Cardiac muscle cell (in vitro differentiated cells and primary cell): Measurements from ENCODE around the gene TNFRSF11A. TPM values are rescaled to one million over a fixed set of nuclear protein-coding genes. Genes with fewer than 3 reads are reported as not detected.

ENCODE experiments used
- DNase-seq, 2 donors: peaks; one replicate each; pipeline versions ENCODE4 v3.0.0 to v3.0.0-alpha.2; 2010 to 2017; ENCODE audit warnings: low read depth in 1 of 2, low spot score in 1 of 2
- H3K27ac ChIP-seq: fragments of 200-600 bp; sonication (generic); 2 replicates; pipeline ENCODE4 v1.5.1; 2016
- H3K27me3 ChIP-seq: fragments of 200-600 bp; sonication (generic); 2 replicates; pipeline ENCODE4 v1.6.0; 2016; ENCODE audit warnings: control low read depth
- H3K36me3 ChIP-seq: fragments of 200-600 bp; sonication (generic); 2 replicates; pipeline ENCODE4 v1.5.1; 2016; ENCODE audit warnings: control low read depth
- H3K4me1 ChIP-seq: fragments of 200-600 bp; sonication (generic); 2 replicates; pipeline ENCODE4 v1.8.1; 2017; ENCODE audit warnings: low read depth, mild to moderate bottlenecking, mixed run types
- H3K4me3 ChIP-seq: fragments of 200-600 bp; sonication (generic); 2 replicates; pipeline ENCODE4 v1.5.1; 2016; ENCODE audit warnings: mild to moderate bottlenecking
- H3K9me3 ChIP-seq: fragments of 200-600 bp; sonication (generic); 2 replicates; pipeline ENCODE4 v1.5.1; 2017; ENCODE audit warnings: low read depth, mild to moderate bottlenecking, control low read depth
- polyA plus RNA-seq: library from polyadenylated mRNA; unstranded; fragments of >200 nt; fragmentation: Nextera tagmentation; extraction: Ambion mirVana; gene quantifications from 2 replicates; pipeline ENCODE4 v1.2.1, GENCODE V29; 2016
- total RNA-seq: library from RNA; depleted of rRNA; stranded (reverse); fragments of >200 nt; gene quantifications from 2 replicates; pipeline ENCODE4 v1.2.3, GENCODE V29; 2016
- TF ChIP-seq, protein P1 (sequence below): IDR thresholded peaks from 2 replicates; pipeline ENCODE4 v1.5.1; 2012; ENCODE audit warnings: low read depth, mild to moderate bottlenecking, low read length

Gene TNFRSF11A
- total and polyA plus RNA-seq, 2 experiments from 2014 or later = 0.66 to 1.2 TPM

DNA sequence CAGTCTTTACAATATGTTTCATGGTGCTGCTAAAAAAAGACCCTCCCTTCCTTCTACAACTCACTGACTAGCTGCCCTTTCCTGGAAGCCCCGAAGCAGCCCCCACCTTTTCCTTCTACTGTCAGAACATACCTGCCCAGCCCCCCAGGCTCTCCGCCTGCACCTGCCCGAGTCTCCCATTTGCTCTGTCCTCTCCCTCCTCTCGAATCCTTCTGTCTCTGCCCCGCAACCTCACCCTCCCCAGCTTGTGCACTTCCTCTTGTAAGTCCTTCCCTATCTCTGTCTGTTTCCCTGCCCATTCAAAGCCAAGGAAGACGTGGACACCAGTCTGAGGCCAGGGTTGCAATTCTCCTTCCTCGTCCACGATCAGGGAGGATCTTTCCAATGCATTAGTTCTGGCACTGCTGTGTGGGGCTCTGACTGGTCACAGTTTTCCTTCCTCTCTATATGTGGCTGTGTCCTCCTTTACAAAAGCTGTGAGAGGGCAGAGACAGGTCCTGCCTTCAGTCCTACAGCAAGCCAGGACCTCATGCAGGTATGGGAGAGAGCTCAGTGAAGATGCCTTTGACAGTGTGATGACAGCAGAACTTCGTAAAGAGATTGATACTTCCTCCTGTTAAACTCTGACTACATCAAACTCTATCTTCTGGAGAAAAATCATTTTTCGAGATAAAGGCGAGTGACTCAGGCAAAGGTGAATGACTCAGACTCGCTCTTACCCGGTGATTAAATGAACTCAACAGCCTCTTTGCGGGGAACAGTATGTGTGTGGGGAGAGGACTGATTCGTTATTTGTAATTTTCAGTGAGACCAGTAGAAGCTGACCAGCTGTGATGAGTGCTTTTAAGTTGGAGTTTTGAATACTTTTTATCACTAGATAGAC is 14.2 kb downstream of the TNFRSF11A start:
- Histone ChIP-seq H3K4me1 (peaks cover 4% of the 10 kb centered on the region), H3K36me3 (no peaks in the 10 kb centered on the region), H3K27ac (no peak overlapping the region), H3K4me3 (no peak overlapping the region), H3K27me3 (no peaks in the 10 kb centered on the region), H3K9me3 (no peaks in the 10 kb centered on the region)
- DNase-seq = peak in 1 of 2 donors; percentile 55
- TF ChIP-seq, protein P1, sequence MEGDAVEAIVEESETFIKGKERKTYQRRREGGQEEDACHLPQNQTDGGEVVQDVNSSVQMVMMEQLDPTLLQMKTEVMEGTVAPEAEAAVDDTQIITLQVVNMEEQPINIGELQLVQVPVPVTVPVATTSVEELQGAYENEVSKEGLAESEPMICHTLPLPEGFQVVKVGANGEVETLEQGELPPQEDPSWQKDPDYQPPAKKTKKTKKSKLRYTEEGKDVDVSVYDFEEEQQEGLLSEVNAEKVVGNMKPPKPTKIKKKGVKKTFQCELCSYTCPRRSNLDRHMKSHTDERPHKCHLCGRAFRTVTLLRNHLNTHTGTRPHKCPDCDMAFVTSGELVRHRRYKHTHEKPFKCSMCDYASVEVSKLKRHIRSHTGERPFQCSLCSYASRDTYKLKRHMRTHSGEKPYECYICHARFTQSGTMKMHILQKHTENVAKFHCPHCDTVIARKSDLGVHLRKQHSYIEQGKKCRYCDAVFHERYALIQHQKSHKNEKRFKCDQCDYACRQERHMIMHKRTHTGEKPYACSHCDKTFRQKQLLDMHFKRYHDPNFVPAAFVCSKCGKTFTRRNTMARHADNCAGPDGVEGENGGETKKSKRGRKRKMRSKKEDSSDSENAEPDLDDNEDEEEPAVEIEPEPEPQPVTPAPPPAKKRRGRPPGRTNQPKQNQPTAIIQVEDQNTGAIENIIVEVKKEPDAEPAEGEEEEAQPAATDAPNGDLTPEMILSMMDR = no peak

DNA sequence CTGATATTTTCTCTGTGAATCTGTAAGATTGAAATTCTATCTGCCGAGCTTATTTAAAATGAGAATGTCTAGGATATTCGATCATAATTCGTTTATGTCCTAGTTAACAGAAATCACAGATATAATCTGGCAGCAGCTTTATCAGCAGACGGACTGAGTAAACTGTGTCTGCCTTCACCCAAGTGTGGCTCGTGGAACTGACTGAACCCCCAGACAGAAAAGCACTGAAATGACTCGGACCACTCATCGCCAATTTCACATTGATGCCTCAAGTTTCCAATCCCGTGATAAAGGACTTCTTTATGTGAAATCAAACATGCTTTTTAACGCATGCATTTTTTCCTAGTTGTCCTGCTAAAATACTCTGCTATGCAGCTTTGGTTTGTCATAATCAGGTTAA is 15.9 kb downstream of the TNFRSF11A start:
- H3K27ac ChIP-seq = no peak overlapping the region
- no peak for DNase-seq
- peaks cover 4% of the 10 kb centered on the region for H3K4me1 ChIP-seq
- TF ChIP-seq, protein P1 = no peak
- no peaks in the 10 kb centered on the region for H3K36me3 ChIP-seq
- no peaks in the 10 kb centered on the region for H3K9me3 ChIP-seq
- H3K4me3 ChIP-seq = no peak overlapping the region
- no peaks in the 10 kb centered on the region for H3K27me3 ChIP-seq

DNA sequence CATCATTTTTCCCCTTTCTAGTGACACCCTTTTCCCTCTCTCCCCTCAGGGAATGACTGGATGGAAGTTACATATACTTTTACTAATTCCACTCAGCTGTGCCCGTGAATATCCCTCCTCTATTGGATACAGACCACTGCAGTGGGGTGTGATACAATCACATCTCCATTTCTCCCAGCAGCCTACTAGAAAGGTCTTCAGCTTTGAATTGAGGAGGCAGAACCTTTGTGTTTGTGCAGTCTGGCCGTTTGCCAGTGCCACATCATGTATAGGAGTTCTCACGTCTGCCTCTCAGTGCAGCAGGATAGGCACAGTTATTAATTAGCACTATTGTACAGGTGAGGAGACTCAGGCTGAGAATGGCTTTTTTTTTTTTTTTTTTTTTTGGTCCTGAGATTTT is 16.4 kb downstream of the TNFRSF11A start:
- Histone ChIP-seq H3K9me3 (no peaks in the 10 kb centered on the region), H3K27ac (no peak overlapping the region), H3K4me3 (no peak overlapping the region), H3K36me3 (no peaks in the 10 kb centered on the region), H3K4me1 (peaks cover 4% of the 10 kb centered on the region), H3K27me3 (no peaks in the 10 kb centered on the region)
- TF ChIP-seq, protein P1 = no peak
- no peak for DNase-seq

DNA sequence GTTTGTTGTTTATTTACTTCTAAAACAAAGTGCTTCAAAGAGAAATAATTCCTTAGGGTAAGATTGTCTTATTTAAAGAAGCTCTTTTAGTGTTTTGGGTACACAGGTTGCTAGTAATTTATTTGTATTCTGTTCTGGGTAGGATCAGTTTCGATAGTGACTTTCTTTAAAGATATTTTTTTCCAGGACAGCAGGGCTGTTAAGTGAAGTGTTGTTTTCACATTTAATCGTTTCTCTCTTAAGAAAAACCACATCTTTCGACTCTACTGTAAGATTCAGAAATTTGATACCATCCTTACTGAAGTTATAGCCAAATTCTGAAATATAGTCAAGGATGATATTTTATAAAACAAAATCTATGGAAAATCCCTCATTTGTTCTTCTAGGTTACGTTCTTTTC is 17.8 kb downstream of the TNFRSF11A start:
- TF ChIP-seq, protein P1 = no peak
- Histone ChIP-seq H3K4me1 (peaks cover 4% of the 10 kb centered on the region), H3K27ac (no peak overlapping the region), H3K9me3 (no peaks in the 10 kb centered on the region), H3K27me3 (no peaks in the 10 kb centered on the region), H3K4me3 (no peak overlapping the region), H3K36me3 (no peaks in the 10 kb centered on the region)
- no peak for DNase-seq

DNA sequence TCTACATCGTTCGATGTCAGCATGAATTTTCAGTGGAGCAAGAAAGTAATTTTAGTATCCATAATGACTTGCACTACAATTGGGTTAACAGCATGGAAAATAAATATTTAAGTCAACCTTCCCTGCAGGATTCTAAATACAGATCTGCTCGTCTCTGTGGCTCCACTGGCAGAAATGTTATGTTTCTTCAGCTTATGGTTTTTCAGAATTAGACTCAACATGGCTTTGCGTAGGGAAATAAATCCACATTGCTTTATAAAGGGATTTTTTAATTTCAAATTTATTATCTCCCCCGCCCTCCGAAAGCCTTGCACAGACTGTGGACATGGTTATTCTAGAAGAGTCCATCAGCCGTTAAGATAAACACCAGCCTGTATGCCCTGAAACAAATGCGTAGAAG is 18.2 kb downstream of the TNFRSF11A start:
- Histone ChIP-seq H3K9me3 (no peaks in the 10 kb centered on the region), H3K4me1 (peaks cover 4% of the 10 kb centered on the region), H3K27ac (no peak overlapping the region)

More for the DNA sequence above, 18.2 kb downstream of the TNFRSF11A start:
- Histone ChIP-seq H3K27me3 (no peaks in the 10 kb centered on the region), H3K36me3 (no peaks in the 10 kb centered on the region), H3K4me3 (no peak overlapping the region)
- TF ChIP-seq, protein P1 = no peak
- DNase-seq = no peak
